B cell (primary cell): ENCODE measurements around the gene ZSWIM6. TPM values are rescaled to one million over a fixed set of nuclear protein-coding genes. Genes with fewer than 3 reads are reported as not detected.

Source experiments
- ATAC-seq: fragments of 200-7000 bp; cut with Tn5 transposase; one replicate; pipeline ENCODE4 v1.10.0; 2021; ENCODE audit warnings: low read depth, mild to moderate bottlenecking, moderate number of reproducible peaks, moderate library complexity
- CTCF ChIA-PET: fragments of 350-600 bp; sonication (Branson Sonifier 250); formaldehyde crosslinking; loops from one replicate; lab custom pipeline; 2021; ENCODE audit warnings: antibody characterized with exemption, inconsistent platforms; lab: Charles Lee
- POLR2A ChIA-PET: fragments of 350-600 bp; sonication (Branson Sonifier 250); formaldehyde crosslinking; loops from one replicate; lab custom pipeline; 2021; ENCODE audit warnings: antibody characterized with exemption; lab: Charles Lee
- DNase-seq: peaks from one replicate; pipeline ENCODE4 v3.0.0; 2013
- H2AFZ ChIP-seq: 2 replicates; pipeline ENCODE4 v1.6.1; 2012; ENCODE audit warnings: mild to moderate bottlenecking, low read depth, low read length; ENCODE audit not compliant: insufficient read depth, poor library complexity, severe bottlenecking
- H3K27ac ChIP-seq, 2 donors: 1 replicate in 1 of 2; 2 replicates in 1 of 2; pipeline ENCODE4 v1.5.1; 2012 to 2013; ENCODE audit warnings: low read length in 2 of 2, mild to moderate bottlenecking in 2 of 2, moderate library complexity in 1 of 2
- H3K27me3 ChIP-seq, 4 experiments: fragments of 200-600 bp in 1 of 4; sonication (generic) in 1 of 4; replicated peaks in 1 of 4; 1 replicate in 2 of 4; 2 replicates in 2 of 4; pipeline versions ENCODE4 v1.6.1 to v1.7.0; 2013 to 2016; ENCODE audit warnings: low read length in 3 of 4, mild to moderate bottlenecking in 2 of 4, mixed read lengths in 1 of 4, moderate library complexity in 1 of 4; ENCODE audit not compliant: insufficient read depth in 4 of 4, control insufficient read depth in 3 of 4; ENCODE audit errors: control extremely low read depth in 1 of 4
- H3K36me3 ChIP-seq, 2 experiments: replicated peaks in 1 of 2; 1 replicate in 1 of 2; 2 replicates in 1 of 2; pipeline versions ENCODE4 v1.6.1 to v1.7.1; 2013; ENCODE audit warnings: low read length in 1 of 2; ENCODE audit not compliant: insufficient read depth in 2 of 2, control insufficient read depth in 1 of 2; ENCODE audit errors: control extremely low read depth in 1 of 2, extremely low read depth in 1 of 2
- H3K4me1 ChIP-seq, 2 donors: fragments of 200-600 bp in 1 of 2; sonication (generic) in 1 of 2; 1 replicate in 1 of 2; 2 replicates in 1 of 2; pipeline versions ENCODE4 v1.5.1 to v1.6.1; 2013 to 2017; ENCODE audit warnings: low read length in 2 of 2; ENCODE audit not compliant: control insufficient read depth in 2 of 2, insufficient read depth in 2 of 2
- H3K4me2 ChIP-seq: replicated peaks from 2 replicates; pipeline ENCODE3; 2012; ENCODE audit warnings: mild to moderate bottlenecking, low read depth, low read length; ENCODE audit not compliant: poor library complexity, severe bottlenecking
- H3K4me3 ChIP-seq, 5 experiments: fragments of 200-600 bp in 1 of 5; sonication (generic) in 1 of 5; 1 replicate in 3 of 5; 2 replicates in 2 of 5; pipeline versions ENCODE4 v1.5.1 to v1.7.0; 2011 to 2016; ENCODE audit warnings: low read length in 4 of 5, mild to moderate bottlenecking in 4 of 5, low read depth in 2 of 5, control low read depth in 1 of 5, moderate library complexity in 1 of 5; ENCODE audit not compliant: insufficient read depth in 1 of 5; ENCODE audit errors: control extremely low read depth in 1 of 5, extremely low read depth in 1 of 5
- H3K79me2 ChIP-seq: fragments of 200-600 bp; sonication (generic); one replicate; pipeline ENCODE4 v1.6.0; 2016; ENCODE audit warnings: low read length; ENCODE audit not compliant: control insufficient read depth, insufficient read depth
- H3K9ac ChIP-seq: fragments of 200-600 bp; sonication (generic); 2 replicates; pipeline ENCODE4 v1.6.1; 2017; ENCODE audit warnings: mild to moderate bottlenecking, low read length, moderate library complexity
- H3K9me3 ChIP-seq, 3 donors: one replicate each; pipeline versions ENCODE4 v1.6.1 to v1.7.1; 2013; ENCODE audit warnings: low read length in 2 of 3; ENCODE audit not compliant: control insufficient read depth in 2 of 3, insufficient read depth in 1 of 3; ENCODE audit errors: control extremely low read depth in 1 of 3
- H4K20me1 ChIP-seq: 2 replicates; pipeline ENCODE4 v1.6.0; 2012; ENCODE audit warnings: mild to moderate bottlenecking, low read length; ENCODE audit not compliant: insufficient read depth, control insufficient read depth, poor library complexity, severe bottlenecking
- H3K27ac Mint-ChIP-seq: one replicate; pipeline ENCODE4 v1.8.0; 2021; ENCODE audit warnings: mixed read lengths
- H3K27me3 Mint-ChIP-seq: one replicate; pipeline ENCODE4 v1.8.0; 2021; ENCODE audit warnings: mixed read lengths
- H3K4me1 Mint-ChIP-seq: one replicate; pipeline ENCODE4 v1.8.0; 2021; ENCODE audit warnings: mixed read lengths
- H3K4me3 Mint-ChIP-seq: one replicate; pipeline ENCODE4 v1.8.0; 2021; ENCODE audit warnings: mixed read lengths
- H3K9me3 Mint-ChIP-seq: one replicate; pipeline ENCODE4 v1.8.0; 2022; ENCODE audit warnings: mixed read lengths; ENCODE audit not compliant: insufficient read depth
- CTCF ChIP-seq: fragments of 200-600 bp; IDR thresholded peaks from one replicate; pipeline ENCODE4 v1.8.0; 2022; ENCODE audit warnings: antibody characterized with exemption, mild to moderate bottlenecking
- EZH2 ChIP-seq: IDR thresholded peaks from 2 replicates; pipeline ENCODE4 v1.6.1; 2012; ENCODE audit warnings: borderline replicate concordance, low read depth, mild to moderate bottlenecking, moderate library complexity, low read length; ENCODE audit not compliant: insufficient read depth, poor library complexity, severe bottlenecking
- intact Hi-C: fragments of 100-400 bp; cut with micrococcal nuclease; formaldehyde crosslinking; loops from one replicate; pipeline ENCODE4 v1.10.0; 2022
- polyA plus RNA-seq: library from polyadenylated mRNA; depleted of rRNA; stranded (reverse); fragments of >200 nt; gene quantifications from 2 replicates; pipeline ENCODE4 v1.2.3, GENCODE V29; 2012
- total RNA-seq, 2 donors: library from RNA; stranded (reverse); fragments of 120-200 nt in 1 of 2; gene quantifications; 1 replicate in 1 of 2; 2 replicates in 1 of 2; pipeline versions ENCODE4 v1.2.3 to v1.2.4, GENCODE V29; 2013 to 2022

ZSWIM6 gene
- total and polyA plus RNA-seq, 2 donors (not counting 1 experiment from before 2014, with no cell fraction given), result 7.9 to 16.4 TPM

GRCh38 chr5:61505281-61505680 is 173.2 kb downstream of the ZSWIM6 start:
- H2AFZ ChIP-seq, result no peak overlapping the region
- CTCF ChIA-PET, result no interaction called here
- DNase-seq, result no peak
- H3K9me3 ChIP-seq, result no peaks in the 10 kb centered on the region
- no peaks in the 10 kb centered on the region for H3K79me2 ChIP-seq
- no peak overlapping the region for H3K27ac ChIP-seq
- ATAC-seq, result no peak
- Mint-ChIP-seq H3K27me3 (no peaks in the 10 kb centered on the region), H3K4me1 (no peaks in the 10 kb centered on the region), H3K9me3 (no peaks in the 10 kb centered on the region), H3K27ac (no peak overlapping the region), H3K4me3 (no peak overlapping the region)
- H3K27me3 ChIP-seq, result no peaks in the 10 kb centered on the region
- TF ChIP-seq CTCF, result no peak
- TF ChIP-seq EZH2, result no peak
- H3K36me3 ChIP-seq, result peaks cover 0 to 1% of the 10 kb centered on the region in 2 experiments
- no peak overlapping the region for H3K4me2 ChIP-seq
- POLR2A ChIA-PET, result no interaction called here
- H4K20me1 ChIP-seq, result no peaks in the 10 kb centered on the region
- H3K4me3 ChIP-seq, result no peak overlapping the region
- H3K9ac ChIP-seq, result no peak overlapping the region
- no peaks in the 10 kb centered on the region for H3K4me1 ChIP-seq
- intact Hi-C loops, result no loop called here

GRCh38 chr5:61507232-61507631 is 175.2 kb downstream of the ZSWIM6 start:
- DNase-seq (no peak), ATAC-seq (no peak)
- Histone ChIP-seq H2AFZ (no peak overlapping the region), H3K27me3 (no peaks in the 10 kb centered on the region), H3K9ac (no peak overlapping the region), H3K36me3 (no peaks in the 10 kb centered on the region), H3K4me2 (no peak overlapping the region), H3K79me2 (no peaks in the 10 kb centered on the region), H3K4me3 (no peak overlapping the region), H4K20me1 (no peaks in the 10 kb centered on the region), H3K4me1 (no peaks in the 10 kb centered on the region), H3K9me3 (no peaks in the 10 kb centered on the region), H3K27ac (no peak overlapping the region)
- no peak overlapping the region for H3K27ac Mint-ChIP-seq
- no peaks in the 10 kb centered on the region for H3K4me1 Mint-ChIP-seq
- POLR2A ChIA-PET, result no interaction called here
- TF ChIP-seq EZH2, result no peak
- no peak for TF ChIP-seq CTCF
- no peaks in the 10 kb centered on the region for H3K27me3 Mint-ChIP-seq
- peaks cover 2% of the 10 kb centered on the region for H3K9me3 Mint-ChIP-seq
- CTCF ChIA-PET, result no interaction called here
- intact Hi-C loops, result no loop called here
- H3K4me3 Mint-ChIP-seq, result no peak overlapping the region
